Glutamatergic neuron (in vitro differentiated cells): Measurements from ENCODE around the gene CCDC18. TPM values are rescaled to one million over a fixed set of nuclear protein-coding genes. Genes with fewer than 3 reads are reported as not detected.

Experiments
- DNase-seq: peaks from one replicate; pipeline ENCODE4 v3.0.0; 2022
- H3K27ac Mint-ChIP-seq: one replicate; pipeline ENCODE4 v1.8.0; 2020; ENCODE audit warnings: mild to moderate bottlenecking, mixed read lengths, inconsistent platforms; ENCODE audit not compliant: unreplicated experiment
- H3K27me3 Mint-ChIP-seq: one replicate; pipeline ENCODE4 v1.8.0; 2020; ENCODE audit warnings: mild to moderate bottlenecking, moderate library complexity, mixed read lengths, inconsistent platforms; ENCODE audit not compliant: unreplicated experiment
- H3K36me3 Mint-ChIP-seq: one replicate; pipeline ENCODE4 v1.8.0; 2020; ENCODE audit warnings: mild to moderate bottlenecking, mixed read lengths, inconsistent platforms; ENCODE audit not compliant: unreplicated experiment
- H3K4me1 Mint-ChIP-seq: one replicate; pipeline ENCODE4 v1.8.0; 2020; ENCODE audit warnings: mild to moderate bottlenecking, low read depth, mixed read lengths, inconsistent platforms; ENCODE audit not compliant: unreplicated experiment
- H3K4me3 Mint-ChIP-seq: one replicate; pipeline ENCODE4 v1.8.0; 2020; ENCODE audit warnings: mild to moderate bottlenecking, mixed read lengths, inconsistent platforms; ENCODE audit not compliant: unreplicated experiment
- H3K9me3 Mint-ChIP-seq: one replicate; pipeline ENCODE4 v1.8.0; 2020; ENCODE audit warnings: mild to moderate bottlenecking, moderate library complexity, mixed read lengths, inconsistent platforms; ENCODE audit not compliant: unreplicated experiment
- total RNA-seq: library from RNA; stranded (reverse); fragmentation: NEBNext Ultra II Directional; extraction: Animal tissue kit (Norgen Biotek cat#: 25700); gene quantifications from one replicate; pipeline ENCODE4 v1.2.1, GENCODE V29; 2021; ENCODE audit not compliant: unreplicated experiment
- TF ChIP-seq, protein P1 (sequence below): fragments of 200-600 bp; sonication (generic); IDR thresholded peaks from one replicate; pipeline ENCODE4 v1.5.0; 2021; ENCODE audit not compliant: partially characterized antibody, unreplicated experiment

The CCDC18 gene
- total RNA-seq, 1 donor from 2014 or later, result 9.9 TPM

DNA sequence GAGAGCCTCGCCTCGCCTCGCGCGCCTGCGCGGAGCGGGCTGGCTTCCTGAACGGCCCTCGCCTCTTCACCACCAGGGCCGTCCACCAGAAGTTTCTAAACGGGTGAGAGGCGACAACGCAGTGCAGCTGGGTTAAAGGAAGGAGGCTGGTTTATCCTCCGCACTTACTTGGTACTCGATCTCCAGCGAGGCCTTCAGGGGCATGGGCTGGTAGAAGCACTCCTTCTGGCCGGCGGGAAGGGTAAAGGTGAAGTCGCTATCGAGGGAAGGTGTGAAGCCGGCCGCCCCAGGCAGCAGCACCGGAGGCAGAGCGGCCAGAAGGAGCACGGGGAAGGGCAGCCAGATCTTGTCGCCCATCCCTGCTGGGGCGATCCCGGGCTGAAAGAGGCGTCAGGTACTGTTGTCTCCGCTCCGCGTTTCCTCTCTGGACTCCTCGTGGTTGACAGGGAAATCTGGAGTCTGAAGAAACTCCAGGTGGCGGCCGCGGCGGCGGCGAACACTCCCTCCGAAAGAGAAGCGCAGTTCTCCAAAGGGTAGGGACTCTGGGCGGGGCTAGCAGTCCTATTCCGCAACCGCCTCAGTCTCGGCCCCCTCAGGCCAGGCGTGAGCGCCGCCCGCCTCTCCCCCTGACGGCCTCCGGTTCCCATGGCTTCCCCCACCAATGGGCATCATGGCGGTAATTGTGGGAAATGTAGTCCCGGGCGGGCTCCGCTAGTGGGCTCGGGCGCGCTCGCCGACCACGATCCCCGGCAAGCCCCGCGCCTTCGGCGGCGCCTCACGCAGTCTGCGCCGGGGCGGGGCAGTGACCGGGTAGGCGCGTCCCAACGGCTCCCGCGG, 420 bp upstream of the CCDC18 start, which contains the start of gene TMED5:
Gene TMED5 (minus strand): TSS at position 528 of the 837 bp plus-strand sequence. CDS start 171 bp downstream, at position 357.
- TF ChIP-seq, protein P1, sequence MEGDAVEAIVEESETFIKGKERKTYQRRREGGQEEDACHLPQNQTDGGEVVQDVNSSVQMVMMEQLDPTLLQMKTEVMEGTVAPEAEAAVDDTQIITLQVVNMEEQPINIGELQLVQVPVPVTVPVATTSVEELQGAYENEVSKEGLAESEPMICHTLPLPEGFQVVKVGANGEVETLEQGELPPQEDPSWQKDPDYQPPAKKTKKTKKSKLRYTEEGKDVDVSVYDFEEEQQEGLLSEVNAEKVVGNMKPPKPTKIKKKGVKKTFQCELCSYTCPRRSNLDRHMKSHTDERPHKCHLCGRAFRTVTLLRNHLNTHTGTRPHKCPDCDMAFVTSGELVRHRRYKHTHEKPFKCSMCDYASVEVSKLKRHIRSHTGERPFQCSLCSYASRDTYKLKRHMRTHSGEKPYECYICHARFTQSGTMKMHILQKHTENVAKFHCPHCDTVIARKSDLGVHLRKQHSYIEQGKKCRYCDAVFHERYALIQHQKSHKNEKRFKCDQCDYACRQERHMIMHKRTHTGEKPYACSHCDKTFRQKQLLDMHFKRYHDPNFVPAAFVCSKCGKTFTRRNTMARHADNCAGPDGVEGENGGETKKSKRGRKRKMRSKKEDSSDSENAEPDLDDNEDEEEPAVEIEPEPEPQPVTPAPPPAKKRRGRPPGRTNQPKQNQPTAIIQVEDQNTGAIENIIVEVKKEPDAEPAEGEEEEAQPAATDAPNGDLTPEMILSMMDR, result peak; percentile 38
- peak; percentile 97 for DNase-seq
- peak within 1 kb of the TSS; percentile 99 for H3K4me3 Mint-ChIP-seq
- peak within 1 kb of the TSS; percentile 91 for H3K27ac Mint-ChIP-seq
- no peaks in the 10 kb centered on the region for H3K36me3 Mint-ChIP-seq
- peaks cover 11% of the 10 kb centered on the region for H3K9me3 Mint-ChIP-seq
- peaks cover 2% of the 10 kb centered on the region for H3K27me3 Mint-ChIP-seq
- peaks cover 15% of the 10 kb centered on the region for H3K4me1 Mint-ChIP-seq

DNA sequence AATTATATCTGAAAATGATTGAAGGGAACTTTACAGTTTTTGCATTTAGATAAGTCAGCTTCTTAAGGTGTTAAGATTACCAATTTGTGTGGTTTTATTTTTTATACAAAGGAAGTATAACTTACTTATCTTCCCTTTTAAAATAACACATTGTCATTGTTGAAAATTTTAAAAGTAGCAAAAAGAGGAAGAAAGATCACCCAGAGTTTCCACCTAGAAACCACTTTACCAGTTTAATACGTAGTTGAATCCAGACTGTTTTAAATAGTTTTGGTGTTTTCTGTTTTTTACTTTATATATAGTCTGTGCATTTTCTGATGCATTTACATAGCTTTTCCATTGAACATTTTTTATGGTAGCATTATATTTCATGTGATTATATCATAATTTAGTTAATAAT, 6.1 kb downstream of the CCDC18 start:
- no peak for DNase-seq
- H3K4me3 Mint-ChIP-seq, result no peak overlapping the region
- H3K4me1 Mint-ChIP-seq, result no peaks in the 10 kb centered on the region
- TF ChIP-seq, protein P1, result no peak
- peaks cover under 1% of the 10 kb centered on the region for H3K9me3 Mint-ChIP-seq
- H3K27me3 Mint-ChIP-seq, result no peaks in the 10 kb centered on the region
- H3K27ac Mint-ChIP-seq, result no peak overlapping the region
- H3K36me3 Mint-ChIP-seq, result no peaks in the 10 kb centered on the region

DNA sequence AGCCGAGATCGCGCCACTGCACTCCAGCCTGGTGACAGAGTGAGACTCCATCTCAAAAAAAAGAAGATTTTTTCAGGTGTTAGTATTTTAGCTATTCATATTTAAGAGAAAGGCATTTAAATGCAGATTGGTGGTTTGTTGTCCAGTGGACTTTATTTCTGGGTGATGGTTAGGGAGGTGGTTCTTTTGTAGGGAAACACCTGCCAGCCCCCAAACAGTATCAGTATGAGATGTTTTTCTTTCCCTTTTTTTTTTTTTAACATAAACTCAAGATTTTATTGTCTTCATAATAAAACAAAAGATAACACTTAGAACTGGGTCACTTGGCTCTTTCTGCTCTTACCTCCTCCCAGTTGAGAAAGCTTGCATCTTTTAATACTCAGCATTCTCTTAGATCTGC, 9.9 kb downstream of the CCDC18 start:
- no peaks in the 10 kb centered on the region for H3K27me3 Mint-ChIP-seq
- no peak overlapping the region for H3K4me3 Mint-ChIP-seq
- H3K27ac Mint-ChIP-seq, result no peak overlapping the region
- H3K36me3 Mint-ChIP-seq, result no peaks in the 10 kb centered on the region
- H3K9me3 Mint-ChIP-seq, result no peaks in the 10 kb centered on the region
- no peak for DNase-seq
- H3K4me1 Mint-ChIP-seq, result no peaks in the 10 kb centered on the region
- TF ChIP-seq, protein P1, result no peak

DNA sequence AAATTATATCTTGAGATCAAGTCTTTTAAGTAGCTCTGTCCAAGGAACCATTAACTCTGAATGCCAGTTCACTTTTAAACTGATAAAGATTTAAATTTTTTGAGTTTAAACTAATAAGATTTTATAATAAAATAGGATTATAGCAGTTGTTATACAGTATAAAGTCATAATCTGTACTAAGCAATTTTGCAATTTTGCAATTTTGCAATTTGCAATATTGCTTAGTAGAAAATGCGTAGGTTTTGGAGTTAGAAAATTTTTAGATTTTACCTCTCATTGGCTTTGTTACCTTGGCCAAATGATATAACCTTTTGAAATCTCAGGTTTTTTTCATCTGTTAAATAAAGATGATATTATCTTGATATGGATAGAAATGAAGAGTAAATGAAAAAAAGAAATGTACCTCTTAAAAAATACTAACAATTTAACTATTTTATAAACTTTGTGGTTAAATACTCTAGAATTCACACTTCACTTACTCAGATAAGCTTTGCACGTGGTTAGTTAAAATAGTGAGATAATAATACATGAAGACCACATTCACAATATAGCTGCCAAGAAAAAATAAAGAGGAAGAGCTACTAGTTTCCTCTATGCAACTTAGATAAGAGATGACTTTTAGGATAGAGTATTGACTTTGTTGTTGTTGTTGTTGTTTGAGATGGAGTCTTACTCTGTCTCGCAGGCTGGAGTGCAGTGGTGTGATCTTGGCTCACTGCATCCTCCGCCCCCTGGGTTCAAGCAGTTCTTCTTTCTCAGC, 13.9 kb downstream of the CCDC18 start:
- Mint-ChIP-seq H3K9me3 (no peaks in the 10 kb centered on the region), H3K27ac (no peak overlapping the region), H3K36me3 (no peaks in the 10 kb centered on the region), H3K4me3 (no peak overlapping the region), H3K4me1 (no peaks in the 10 kb centered on the region), H3K27me3 (peaks cover 1% of the 10 kb centered on the region)
- no peak for DNase-seq
- TF ChIP-seq, protein P1, result no peak
